Measurements from ENCODE around the gene NSMCE3.

Gene NSMCE3

DNA sequence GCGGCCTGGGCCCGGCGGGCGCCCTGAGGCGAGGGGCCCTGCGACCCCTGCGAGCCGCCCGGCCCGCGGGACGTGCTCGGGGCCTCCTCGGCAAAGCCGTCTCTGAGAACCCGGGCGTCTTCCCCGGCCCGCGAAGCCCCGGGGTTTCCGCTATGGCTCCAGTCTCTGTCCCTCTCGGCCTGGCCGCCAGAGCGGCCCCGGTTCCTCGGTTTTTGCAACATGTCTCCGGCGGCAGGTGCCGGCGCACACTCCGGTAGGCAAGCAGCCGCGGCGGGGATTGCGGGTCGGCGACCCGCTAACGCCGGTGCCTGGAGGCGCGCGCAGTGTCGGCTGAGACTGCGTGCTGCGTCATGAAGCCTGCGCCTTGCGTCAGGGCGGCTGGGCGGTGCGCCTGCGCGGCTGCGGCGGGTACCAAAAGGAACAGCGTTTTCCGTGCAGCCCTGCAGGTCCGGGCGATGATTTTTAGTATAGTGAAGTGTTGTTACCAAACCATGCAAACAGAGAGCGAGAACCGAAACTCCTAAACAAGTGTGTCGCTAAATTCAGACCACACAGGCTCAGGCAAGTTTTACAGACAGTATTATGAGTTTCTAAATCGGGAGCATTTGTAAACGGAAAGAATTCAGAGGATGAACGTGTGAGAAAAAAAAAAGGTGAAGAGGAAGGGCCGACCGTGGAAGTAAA, at the start of gene NSMCE3:
Gene NSMCE3 (minus strand): TSS at position 338 of the 684 bp plus-strand sequence. CDS start 117 bp downstream, at position 221.
- peak; percentile 93 for DNase-seq

DNA sequence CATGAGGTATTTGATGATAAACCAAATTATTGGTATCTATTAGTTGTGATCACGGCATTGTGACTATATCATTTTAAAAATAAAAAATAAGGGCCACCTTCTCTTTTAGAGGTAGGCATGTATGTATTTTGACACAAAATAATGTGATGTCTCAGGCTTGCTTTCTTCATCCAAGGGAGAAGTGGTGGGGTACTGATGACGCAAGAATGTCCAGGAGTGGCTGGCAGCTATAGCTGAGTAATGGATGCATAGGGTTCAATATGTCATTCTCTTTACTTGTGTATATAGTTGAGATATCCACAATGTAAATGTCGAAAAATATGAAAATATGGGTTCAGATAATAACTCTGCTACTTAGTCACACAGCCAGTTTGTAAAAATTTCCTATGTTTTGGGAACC, 46.8 kb upstream of the NSMCE3 start:
- no peak for DNase-seq

DNA sequence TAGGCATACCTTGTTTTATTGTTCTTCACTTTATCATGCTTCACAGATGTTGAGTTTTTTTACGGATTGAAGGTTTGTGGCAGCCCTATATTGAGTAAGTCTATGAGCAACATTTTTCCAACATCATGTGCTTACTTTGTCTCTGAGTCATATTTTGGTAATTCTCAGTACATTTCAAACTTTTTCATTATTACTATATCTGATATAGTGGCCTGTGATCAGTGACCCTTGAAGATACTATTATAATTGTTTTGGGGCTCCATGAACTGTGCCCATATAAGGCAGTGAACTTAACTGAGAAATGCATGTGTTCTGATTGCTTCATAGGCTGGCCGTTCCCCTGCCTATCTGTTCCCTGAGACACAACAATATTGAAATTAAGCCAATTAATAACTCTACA, 42.8 kb upstream of the NSMCE3 start:
- no peak for DNase-seq

DNA sequence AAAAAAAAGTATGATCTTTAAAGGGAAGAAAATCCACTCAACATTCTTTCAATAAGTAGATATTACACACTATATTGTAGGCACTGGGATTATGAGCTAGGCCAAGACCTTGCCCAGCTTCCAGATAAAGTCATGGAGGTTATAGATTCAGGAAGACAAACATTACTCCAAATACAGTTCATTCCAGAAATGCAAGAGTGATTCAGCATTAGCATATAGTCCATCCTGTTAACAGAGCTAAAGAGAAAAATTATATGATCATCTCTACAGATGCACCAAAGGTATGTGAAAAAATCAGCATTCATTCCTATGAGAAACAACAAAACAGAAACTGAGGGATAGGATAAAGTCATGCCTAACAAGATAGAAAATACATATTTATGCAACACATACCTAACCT, 42.1 kb upstream of the NSMCE3 start:
- no peak for DNase-seq

DNA sequence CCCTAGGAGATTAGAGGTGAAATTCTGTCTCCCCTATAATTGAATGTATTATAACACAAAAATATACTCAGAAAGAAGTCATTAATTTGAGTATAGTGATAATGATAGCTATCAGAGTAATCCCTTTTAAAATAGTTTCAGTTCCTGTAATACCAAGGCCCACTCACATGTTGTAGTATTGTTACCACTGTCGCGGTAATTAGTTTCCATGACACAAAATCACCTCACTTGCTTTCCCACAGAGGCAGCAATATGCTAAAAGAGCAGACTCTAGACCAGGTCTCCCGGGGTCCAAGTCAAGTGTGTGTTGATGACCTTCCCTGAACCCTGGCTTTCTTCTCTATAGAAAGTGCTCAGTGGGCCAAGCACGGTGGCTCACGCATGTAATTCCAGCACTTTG, 39.5 kb upstream of the NSMCE3 start:
- no peak for DNase-seq

DNA sequence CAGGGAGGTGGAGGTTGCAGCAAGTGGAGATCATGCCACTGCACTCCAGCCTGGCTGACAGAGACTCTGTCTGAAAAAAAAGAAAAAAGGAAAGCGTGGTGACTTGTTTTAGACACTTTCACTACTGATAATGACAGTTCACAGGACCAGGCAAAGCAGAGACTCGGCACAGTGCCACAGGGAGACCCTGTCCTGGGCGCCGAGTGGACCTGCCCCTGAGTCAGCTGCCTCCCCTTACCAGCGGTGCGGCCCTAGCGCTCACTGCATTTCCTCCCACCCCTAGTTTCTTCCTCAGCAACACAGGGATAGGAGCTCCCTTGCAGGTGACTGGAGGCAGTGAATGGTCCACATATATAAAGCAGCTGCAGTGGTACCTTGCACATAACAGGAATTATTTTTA, 38.7 kb upstream of the NSMCE3 start:
- DNase-seq: no peak

DNA sequence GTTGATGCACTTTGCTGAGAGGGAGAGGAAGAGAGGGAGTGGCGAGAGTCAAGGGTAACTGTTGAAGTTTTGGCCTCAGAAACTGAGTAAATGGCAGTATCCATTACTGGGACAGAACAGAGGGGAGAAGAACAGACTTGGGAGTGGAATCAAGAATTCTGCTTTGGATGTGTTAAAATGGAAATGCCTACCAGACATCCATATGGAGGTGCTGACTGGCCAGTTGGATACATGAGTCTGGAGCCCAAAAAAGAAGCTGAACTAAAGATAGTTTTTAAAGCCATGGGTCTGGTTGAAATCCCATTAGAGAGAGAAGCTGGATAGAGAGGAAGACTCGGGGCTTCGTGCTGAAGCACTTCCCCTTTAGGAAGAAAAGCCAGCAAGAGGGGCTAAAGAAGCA, 35.9 kb upstream of the NSMCE3 start:
- no peak for DNase-seq

DNA sequence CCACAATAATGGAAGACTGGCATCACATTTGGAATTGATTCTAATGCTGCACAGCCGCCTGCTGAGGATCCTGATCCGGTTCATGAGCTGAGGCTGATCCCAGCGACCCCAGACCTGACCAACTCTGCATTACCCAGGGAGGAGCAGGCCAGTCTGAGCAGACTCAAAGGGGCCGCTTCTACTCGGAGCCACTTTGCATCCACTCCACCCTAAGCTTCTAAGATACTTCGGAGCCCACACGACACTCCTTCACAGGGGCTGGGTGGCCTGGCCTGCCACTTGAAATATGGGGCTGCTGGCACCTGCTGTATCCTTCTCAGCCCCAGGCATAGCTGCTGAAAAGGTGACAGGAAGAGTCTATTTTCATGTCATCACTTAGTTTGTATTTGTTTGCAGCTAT, 33.2 kb upstream of the NSMCE3 start:
- DNase-seq: no peak

DNA sequence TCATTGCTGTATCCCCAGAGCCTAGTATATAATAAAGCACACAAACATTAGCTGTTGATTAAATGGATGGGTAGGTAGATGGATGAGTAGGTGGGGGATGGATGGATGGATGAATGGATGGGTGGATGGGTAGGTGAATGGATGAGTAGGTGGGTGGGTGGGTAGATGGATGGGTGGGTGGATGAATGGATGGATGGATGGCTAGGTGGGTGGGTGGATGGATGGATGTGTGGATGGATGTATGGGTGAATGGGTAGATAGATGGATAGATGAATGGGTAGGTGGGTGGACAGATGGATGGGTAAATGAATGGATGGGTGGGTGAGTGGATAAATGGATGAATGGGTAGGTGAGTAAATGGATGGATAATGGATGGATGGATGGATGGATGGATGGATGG, 30.2 kb upstream of the NSMCE3 start:
- no peak for DNase-seq

DNA sequence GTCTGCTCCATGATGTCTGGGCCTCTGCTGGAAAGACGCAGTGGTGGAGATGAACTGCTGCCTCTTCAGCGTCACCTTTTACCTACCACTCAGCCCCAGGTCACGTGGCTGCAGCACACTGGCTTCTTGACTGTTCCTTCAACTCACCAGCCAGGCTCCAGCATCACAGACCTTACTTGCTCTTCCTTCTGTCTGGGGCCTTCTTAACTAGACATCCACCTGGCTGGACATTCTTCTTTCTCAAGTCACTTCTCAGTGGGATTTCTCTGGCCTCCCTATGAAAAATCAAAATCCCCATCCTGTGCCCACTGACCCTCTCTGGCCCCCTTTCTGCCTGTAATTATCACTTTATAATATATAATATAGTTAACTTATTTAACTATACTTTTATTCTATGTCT, 29.7 kb upstream of the NSMCE3 start:
- DNase-seq: no peak

DNA sequence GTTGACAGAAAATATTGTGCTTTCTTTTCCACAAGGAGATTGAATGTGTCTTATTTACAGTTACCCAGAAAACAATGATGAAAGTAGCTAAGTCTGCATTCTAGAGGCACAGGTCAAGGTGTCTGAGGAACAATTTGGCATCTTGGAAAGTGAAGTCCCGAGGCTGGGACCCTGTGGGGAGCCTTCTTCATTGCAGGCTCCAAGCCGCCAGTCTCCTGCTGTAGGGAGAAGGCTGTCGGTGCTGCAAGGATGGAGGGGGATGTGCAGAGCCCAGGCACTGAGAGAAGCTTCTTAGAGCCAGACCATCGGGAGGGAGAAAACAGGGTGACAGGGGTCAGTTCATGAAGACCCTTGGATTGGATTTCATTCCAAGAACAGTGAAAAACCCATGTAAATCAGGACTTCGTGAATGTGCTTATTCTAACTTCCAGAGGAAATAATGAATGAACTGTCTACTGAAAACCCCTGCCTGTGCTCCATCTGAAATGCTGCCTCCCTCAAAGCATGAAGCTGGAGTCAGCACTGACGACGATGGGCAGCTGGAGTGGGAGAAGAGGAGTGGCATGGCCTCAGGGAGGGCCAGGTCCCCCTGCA, 25.2 kb upstream of the NSMCE3 start:
- no peak for DNase-seq

DNA sequence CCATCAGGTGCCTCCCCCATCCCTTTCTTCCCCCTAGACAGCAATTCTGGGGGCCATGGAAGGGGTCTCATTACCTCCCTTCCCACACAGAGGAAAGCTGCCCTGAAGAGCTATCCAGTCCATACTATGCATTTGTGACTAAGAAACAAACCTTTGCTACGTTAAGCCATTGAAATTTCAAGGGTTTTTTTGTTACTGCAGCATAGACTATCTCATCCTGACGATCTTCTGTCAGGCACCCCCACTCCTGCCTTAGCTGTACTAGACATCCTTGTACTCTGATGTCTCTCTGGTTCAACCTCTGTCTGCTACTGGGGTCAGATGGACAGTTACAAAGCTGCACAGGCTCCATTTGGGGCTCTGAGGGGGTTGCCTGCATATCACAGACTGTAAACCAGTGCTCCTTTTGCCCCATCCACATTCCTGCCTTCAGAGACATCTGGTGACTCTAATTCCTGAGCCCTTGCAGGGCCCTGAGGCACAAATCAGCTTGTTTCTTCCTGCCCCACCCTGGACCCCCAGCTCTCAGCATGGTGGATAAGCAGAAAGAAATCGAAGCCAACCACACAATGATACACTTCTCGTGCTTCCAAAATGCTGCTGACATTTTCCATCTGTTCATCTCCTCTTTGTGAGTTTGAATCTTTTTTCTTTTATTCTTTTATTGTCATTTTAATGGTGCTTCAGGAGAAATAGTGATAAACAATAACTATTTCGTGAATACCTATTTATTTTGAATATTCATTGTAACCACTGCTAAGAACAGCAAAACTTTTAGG, 21.6 kb upstream of the NSMCE3 start:
- no peak for DNase-seq

DNA sequence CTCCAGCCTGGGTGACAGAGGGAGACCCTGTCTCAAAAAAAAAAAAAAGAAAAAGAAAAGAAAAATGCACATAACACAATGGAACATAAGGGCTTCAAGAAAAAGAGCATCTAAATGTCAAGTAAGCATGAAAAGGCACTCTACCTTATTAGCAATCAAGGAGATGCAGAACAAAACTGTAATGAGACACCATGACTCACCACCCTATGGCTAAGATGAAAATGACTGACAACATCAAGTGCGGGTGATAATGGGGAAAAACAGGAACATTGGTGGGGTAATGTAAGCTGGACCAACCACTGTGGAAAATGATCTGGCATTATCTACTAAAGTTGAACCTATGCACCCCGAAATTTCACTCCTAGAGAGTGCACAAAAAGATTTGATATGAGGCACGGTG, 19.6 kb upstream of the NSMCE3 start:
- DNase-seq: no peak

DNA sequence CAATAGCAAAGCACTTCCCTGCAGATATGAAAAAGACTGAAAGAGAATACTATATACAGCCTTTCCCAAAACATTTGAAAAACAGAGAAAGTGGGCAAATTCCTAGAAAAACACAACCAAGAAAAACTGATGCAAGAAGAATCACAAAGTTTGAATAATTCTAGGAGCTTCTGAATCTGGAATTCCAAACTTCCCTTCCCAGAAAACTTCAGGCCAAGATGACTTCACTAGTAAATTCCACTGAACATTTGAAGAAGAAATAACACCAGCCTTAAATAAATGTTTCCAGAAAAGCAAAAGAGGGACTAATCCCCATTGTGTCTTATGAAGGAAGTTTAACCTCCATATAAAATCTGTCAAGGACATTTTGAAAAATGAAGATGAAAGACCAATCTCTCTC, 15.8 kb upstream of the NSMCE3 start:
- no peak for DNase-seq

DNA sequence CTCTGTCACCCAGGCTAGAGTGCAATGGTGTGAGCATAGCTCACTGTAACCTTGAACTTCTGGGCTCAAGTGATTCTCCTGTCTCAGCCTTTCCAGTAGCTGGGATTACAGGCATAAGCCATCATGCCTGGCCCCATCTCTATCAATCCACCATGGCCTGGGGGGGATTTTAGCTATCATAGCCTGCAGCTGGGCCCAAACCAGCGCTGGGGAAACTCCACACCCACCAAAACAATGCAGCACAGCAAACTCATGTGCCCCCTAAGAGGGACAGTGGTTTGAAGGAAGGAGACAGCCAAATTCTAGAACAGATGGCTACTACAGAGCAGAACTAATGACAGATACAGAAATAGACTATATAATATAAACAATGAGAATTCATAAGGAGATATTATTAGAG, 13.8 kb upstream of the NSMCE3 start:
- no peak for DNase-seq

DNA sequence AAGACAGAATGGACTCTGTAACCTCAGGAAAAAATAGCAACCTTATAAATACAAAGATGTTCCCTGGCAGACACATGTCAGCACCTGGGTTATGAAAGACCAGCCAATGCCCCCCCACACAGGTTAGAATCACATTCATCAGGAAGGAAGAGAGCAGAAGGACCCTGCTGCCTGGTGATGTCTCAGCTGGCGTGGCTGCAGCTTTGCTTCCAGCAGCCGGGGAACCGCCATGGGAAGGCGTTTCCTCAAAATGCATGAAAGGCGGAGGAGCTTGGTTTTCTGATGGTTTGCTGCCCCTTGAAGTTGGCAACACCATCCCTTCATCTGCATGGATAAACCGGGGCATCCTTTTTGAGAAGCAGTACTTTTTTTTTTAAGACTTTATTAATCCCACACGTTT, 10.9 kb upstream of the NSMCE3 start:
- no peak for DNase-seq

DNA sequence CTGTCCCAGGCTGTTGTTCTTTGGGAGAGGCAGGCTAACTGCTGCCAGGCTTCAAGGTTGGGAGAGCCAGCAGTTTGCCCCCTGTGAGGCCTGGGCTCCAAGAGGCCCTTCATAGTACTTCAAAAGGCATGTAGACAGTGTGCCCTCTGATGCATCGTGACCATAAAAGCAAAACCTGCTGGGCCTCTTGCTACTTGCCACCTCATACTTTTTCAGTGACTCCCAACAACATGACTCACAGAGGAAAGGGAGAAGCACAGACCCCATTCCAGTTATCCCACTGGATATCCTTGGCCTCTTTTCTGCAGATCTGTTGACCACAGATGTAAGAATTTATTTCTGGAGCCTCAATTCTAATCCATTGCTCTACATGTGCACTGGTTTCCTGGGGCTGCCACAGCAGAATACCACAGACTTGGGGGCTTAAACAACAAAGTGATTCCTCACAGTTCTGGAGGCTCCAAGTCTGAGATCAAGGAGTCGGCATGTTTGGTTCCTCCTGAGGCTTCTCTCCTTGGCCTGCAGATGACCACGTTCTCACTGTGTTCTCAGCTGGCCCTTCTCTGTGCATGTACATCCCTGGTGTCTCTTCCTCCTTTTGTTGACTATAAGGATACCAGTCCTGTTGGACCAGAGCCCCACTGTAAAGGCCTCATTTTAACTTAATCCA, 8.9 kb upstream of the NSMCE3 start:
- no peak for DNase-seq

DNA sequence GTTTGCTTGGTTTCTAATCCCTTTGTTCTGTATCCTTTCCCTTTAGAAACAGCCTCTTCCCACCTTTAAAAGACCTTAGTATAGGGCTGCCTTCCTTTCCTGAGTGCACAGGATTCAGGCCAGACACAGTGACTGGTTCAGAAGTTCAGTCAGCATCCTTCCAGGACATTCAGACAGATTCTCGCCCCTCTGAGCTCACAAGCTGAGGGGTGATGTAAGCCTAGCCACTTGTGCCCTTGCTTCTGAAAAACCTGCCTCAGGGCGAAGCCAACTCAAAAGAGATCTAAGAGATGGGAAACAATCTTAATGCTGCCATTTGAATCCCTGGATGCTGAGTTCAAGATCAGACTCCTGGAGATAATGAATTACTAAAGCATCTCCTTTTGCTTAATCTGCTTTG, 6.7 kb upstream of the NSMCE3 start:
- DNase-seq: no peak

DNA sequence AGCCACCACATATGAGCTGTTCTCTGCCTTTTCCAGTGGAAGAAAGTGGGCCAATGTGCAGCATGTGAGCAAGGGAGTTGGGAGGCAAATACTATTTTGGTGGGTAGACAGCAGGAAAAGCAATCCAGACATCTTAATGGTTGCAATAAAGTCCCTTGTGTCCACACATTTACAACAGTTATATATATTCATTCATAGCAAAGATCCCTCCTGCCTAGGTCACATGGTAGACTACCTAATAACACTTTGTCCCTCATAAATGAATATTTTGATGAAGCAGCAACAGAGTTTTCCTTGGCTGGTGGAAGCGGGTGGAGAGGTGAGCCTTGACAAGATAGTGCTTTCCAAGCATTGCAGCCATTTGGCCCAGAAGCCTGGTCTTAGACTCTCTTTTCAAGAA, 6.2 kb upstream of the NSMCE3 start:
- no peak for DNase-seq

DNA sequence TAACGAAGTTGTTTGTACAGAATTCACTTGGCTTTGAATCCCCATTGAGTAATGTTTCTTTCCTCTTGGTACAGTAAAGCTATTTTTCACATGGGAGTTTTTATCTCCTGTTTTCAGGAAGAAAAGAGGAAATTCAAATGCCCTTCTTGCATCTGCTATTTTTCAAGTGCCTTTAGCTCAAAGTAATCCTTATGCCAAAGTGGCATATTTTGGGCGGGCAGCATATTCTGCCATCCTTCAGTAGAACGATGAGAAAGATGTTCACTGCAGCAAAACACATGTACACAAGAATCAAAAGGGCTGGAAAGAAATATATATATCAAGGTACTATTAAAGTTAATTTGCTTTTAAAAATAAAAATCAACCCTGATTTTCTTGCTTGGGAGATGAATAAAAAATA, 5.3 kb upstream of the NSMCE3 start:
- no peak for DNase-seq

DNA sequence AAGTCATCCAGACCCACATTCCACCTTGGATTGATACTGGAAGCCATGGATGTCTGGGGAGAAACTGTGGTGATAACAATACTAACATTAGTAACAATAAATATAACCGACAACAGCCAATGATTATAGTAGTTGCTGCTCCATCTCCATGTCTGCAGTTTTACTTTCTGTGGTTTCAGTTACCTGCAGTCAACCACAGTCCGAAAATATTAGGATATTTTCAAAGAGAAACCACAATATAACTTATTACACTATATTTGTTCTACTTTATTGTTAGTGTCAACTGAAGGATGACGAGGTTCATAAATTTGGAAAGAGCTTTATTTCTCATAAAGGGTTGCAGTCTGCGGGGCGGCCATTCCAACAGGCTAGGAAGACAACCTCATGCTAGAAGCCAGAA, 2.6 kb upstream of the NSMCE3 start:
- DNase-seq: no peak

DNA sequence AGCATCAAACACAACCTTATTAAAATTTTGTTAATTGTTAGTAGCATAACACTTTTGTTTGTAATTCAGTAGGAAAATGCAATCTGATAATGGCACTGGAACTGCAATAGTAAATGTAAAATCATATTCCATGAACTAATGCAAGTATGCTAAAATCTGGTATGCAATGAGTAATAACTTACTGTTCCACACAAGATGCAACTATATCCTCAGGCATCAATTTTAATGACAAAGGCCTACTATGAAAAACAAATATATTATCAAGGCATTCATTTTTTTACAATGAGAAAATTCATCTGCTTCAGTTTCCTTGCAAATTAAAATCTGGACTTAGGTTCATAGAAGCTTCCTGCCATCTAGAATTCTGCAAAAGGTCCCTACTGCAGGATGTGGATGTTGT, 1.4 kb upstream of the NSMCE3 start:
- no peak for DNase-seq

DNA sequence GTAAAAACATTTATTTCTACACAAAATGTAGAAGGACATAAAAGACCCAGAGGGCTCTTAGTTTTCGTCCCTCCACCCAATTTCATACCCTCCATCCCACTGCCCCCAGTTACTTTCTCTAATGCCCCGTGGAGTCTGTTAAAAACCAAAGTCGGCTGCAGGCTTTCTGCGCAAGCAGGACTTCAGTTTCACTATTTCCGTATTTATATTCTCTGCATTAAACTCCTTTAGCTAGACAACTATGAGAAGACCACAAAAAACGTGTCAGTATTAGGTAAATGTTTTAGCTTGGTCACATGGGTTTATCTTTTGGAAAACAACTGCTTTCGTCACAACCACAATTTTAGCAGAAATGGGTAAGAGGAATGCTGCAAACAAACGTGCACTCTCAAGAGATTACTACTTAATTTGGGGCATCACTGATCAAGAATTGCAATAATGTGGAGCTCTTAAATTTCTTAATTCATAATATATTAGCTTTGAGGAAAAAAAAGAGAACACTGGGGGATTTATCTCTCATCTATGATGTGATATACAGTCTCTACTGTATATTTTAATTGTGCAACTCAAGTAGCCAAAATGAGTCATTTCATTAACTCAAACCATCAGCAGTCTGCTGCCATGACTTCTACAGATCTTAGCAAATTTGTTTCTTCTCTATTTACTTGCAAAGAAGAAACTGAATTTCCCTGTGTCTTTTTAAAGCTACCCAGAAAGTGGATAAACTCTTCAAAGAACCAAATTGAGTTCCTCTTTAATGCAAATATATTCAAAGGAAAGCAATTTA, 740 bp upstream of the NSMCE3 start:
- DNase-seq: peak; percentile 26

Measured in activated naive CD4-positive, alpha-beta T cell treated with Interleukin-2 at 50 U/mL for 16 hours (primary cell).